GM12873 (cell line): ENCODE data around the gene DPEP2.

Experiments
- TF ChIP-seq, protein P1 (sequence below): IDR thresholded peaks from 2 replicates; pipeline ENCODE4 v1.5.1; 2012; ENCODE audit warnings: low read depth, mild to moderate bottlenecking, moderate library complexity, low read length, control low read depth; ENCODE audit not compliant: insufficient read depth; ENCODE audit errors: missing control alignments

DPEP2 gene

GRCh38 chr16:67941469-67942199 lies 57.6 kb downstream of the DPEP2 start:
- TF ChIP-seq, protein P1, sequence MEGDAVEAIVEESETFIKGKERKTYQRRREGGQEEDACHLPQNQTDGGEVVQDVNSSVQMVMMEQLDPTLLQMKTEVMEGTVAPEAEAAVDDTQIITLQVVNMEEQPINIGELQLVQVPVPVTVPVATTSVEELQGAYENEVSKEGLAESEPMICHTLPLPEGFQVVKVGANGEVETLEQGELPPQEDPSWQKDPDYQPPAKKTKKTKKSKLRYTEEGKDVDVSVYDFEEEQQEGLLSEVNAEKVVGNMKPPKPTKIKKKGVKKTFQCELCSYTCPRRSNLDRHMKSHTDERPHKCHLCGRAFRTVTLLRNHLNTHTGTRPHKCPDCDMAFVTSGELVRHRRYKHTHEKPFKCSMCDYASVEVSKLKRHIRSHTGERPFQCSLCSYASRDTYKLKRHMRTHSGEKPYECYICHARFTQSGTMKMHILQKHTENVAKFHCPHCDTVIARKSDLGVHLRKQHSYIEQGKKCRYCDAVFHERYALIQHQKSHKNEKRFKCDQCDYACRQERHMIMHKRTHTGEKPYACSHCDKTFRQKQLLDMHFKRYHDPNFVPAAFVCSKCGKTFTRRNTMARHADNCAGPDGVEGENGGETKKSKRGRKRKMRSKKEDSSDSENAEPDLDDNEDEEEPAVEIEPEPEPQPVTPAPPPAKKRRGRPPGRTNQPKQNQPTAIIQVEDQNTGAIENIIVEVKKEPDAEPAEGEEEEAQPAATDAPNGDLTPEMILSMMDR, result no peak

DNA sequence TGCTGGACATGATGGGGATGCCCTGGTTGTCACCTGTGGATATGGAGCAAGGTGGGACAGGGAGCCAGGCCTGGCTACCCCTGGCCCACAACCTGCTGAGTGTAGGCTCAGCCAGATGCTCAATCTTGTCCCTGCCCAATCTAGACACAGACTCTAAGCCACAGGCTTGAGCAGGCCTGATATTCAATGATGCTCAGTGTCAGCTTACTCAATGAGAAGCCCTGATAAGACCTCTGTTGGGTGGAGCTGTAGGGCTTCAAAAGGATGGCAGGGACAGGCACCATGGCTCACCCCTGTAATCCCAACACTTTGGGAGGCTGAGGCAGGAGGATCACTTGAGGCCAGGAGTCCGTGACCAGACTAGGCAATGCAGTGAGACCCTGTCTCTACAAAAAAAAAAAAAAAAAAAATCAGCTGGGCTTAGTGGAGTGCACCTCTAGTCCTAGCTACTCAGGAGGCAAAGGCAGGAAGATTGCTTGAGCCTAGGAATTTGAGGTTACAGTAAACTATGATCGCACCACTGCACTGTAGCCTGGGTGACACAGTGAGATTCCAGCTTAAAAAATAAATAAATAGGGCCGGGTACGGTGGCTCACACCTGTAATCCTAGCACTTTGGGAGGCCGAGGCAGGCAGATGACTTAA lies 58.7 kb downstream of the DPEP2 start:
- TF ChIP-seq, protein P1, result no peak

DNA sequence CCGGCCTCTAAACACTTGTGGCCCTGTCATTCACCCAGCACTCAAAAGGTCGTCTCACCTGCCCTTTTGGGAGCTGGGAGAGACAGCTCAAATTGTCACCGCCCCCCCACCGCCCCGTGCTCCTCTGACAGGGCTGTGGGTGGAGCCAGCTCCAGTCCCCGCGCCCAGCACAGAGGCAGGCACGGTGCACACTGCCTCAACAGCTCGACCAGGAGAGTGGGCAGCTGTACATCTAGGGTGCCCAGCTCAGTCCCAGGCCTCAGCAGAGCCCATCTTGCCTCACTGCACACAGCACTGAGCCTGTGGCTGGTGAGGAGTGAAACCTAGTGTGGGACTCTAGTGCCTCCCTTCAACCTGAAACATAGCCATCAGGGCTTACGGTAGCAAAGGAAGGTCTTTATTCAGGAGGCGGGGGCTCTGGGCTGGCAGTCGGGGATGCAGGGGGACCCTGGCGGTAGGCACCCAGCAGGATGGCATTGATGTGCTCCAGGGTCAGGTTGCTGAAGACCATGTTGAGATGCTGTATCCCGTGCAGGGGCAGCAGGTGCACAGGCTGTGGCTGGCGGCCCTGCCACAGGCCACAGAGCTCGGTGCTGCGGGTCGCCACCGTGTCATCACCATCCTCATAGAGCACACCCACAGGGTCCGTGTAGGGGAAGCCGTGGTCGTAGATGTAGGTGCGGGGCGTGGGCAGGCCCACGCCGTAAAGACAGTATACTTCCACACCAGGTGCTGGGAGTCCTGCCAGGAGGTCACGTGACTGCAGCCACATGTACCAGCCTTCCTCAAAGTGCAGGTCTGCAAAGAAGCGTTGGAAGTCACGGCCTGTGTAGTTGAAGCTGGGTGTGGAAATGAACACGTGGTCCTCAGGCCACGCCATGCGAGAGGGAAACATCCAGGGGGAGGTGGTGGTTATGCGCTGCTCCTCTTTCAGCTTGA lies 59.5 kb downstream of the DPEP2 start:
- TF ChIP-seq, protein P1, result no peak
